Vagina (tissue), 2 donors: Measurements from ENCODE around the gene TPPP. TPM values are rescaled to one million over a fixed set of nuclear protein-coding genes. Genes with fewer than 3 reads are reported as not detected.

ENCODE experiments used
- DNase-seq, 2 donors: peaks; one replicate each; pipeline ENCODE4 v3.0.0-alpha.2; 2017; ENCODE audit errors: extremely low spot score in 2 of 2
- H3K27ac ChIP-seq: fragments of 200-600 bp; sonication (generic); one replicate; pipeline ENCODE4 v1.5.1; 2019
- H3K27me3 ChIP-seq: fragments of 200-600 bp; sonication (generic); one replicate; pipeline ENCODE4 v1.5.1; 2019
- H3K36me3 ChIP-seq, 2 donors: fragments of 200-600 bp; sonication (generic); one replicate each; pipeline ENCODE4 v1.5.1; 2017 to 2019
- H3K4me1 ChIP-seq: fragments of 200-600 bp; sonication (generic); one replicate; pipeline ENCODE4 v1.5.1; 2019
- H3K4me3 ChIP-seq, 2 donors: fragments of 200-600 bp; sonication (generic); 1 replicate in 1 of 2; 2 replicates in 1 of 2; pipeline ENCODE4 v1.5.1; 2016 to 2019
- H3K9me3 ChIP-seq: fragments of 200-600 bp; sonication (generic); one replicate; pipeline ENCODE4 v1.5.1; 2019
- POLR2A ChIP-seq, 2 donors: fragments of 450-650 bp; IDR thresholded peaks; one replicate each; pipeline ENCODE4 v1.6.1; 2017; ENCODE audit warnings: antibody characterized with exemption in 2 of 2, mild to moderate bottlenecking in 2 of 2, moderate library complexity in 2 of 2
- POLR2AphosphoS5 ChIP-seq, 2 donors: sonication (generic); formaldehyde crosslinking; IDR thresholded peaks; one replicate each; pipeline ENCODE4 v1.9.0; 2017; ENCODE audit warnings: antibody characterized with exemption in 2 of 2, mild to moderate bottlenecking in 2 of 2, low read depth in 1 of 2; ENCODE audit not compliant: insufficient read depth in 1 of 2
- intact Hi-C: fragments of 100-400 bp; cut with DNase I; formaldehyde crosslinking; loops from one replicate; pipeline ENCODE4 v1.15.1; 2023
- total RNA-seq: library from RNA; depleted of rRNA; stranded (reverse); fragments of >200 nt; gene quantifications from one replicate; pipeline ENCODE4 v1.2.3, GENCODE V29; 2016
- TF ChIP-seq, protein P1 (sequence below), 3 experiments: fragments of 450-650 bp in 2 of 3; fragments of 200-600 bp in 1 of 3; sonication (generic) in 1 of 3; IDR thresholded peaks; one replicate each; pipeline ENCODE4 v1.5.1; 2017 to 2019; ENCODE audit warnings: antibody characterized with exemption in 3 of 3, mild to moderate bottlenecking in 2 of 3, moderate library complexity in 2 of 3

The TPPP gene
- total RNA-seq, 1 donor from 2014 or later = 4.7 TPM

DNA sequence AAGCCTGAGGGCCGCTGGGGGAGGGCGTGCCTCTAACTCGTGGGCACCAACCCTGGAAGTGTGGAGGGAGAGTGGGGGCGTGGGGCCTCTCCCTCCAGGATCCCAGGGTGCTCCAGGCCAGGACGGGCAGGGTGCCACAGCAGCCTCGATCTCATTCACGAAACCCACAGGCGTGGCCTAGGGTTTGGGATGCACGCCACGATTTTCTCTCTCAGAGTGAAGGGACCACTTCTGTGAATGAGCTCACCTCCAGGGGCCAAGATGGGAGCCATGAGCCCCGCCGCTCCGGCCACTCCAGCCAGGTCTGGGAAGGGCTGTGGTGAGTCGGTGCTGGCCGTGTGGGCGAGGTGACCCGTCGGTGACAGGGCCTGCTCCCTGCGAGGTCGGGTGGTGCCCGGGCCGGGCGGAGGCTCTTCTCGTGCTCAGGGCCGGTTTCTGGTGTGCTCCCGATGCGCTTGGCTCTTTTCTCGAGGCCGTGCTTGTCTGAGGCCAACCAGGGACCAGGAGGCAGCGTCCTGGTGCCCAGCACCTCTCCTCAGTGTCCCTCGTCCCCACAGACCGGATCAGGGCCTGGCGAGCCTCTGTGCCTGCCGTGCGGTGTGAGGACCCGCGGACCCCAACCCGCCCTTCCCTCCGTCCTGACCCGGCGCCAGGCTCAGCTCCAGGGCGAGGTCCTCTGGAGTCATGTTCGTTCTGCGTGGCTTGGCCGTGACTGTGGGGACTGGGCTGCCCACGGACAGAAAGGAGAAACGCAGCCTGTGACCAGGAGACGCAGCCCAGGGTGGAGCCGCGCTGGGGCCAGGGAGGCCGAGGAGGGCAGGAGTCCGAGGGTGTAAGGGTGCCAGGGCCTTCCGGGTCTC lies 31.0 kb downstream of the TPPP start:
- Histone ChIP-seq H3K27ac (no peak overlapping the region), H3K9me3 (no peaks in the 10 kb centered on the region), H3K36me3 (peaks cover 0 to 15% of the 10 kb centered on the region in 2 donors), H3K27me3 (no peaks in the 10 kb centered on the region), H3K4me1 (no peaks in the 10 kb centered on the region), H3K4me3 (no peak overlapping the region)
- intact Hi-C loops = no loop called here
- TF ChIP-seq POLR2AphosphoS5 (IDR thresholded peaks at IDR 0.05; ENCODE audit: insufficient read depth in 1 of 2, low read depth in 1 of 2) (no peak), POLR2A (IDR thresholded peaks at IDR 0.05) (no peak)
- TF ChIP-seq, protein P1, sequence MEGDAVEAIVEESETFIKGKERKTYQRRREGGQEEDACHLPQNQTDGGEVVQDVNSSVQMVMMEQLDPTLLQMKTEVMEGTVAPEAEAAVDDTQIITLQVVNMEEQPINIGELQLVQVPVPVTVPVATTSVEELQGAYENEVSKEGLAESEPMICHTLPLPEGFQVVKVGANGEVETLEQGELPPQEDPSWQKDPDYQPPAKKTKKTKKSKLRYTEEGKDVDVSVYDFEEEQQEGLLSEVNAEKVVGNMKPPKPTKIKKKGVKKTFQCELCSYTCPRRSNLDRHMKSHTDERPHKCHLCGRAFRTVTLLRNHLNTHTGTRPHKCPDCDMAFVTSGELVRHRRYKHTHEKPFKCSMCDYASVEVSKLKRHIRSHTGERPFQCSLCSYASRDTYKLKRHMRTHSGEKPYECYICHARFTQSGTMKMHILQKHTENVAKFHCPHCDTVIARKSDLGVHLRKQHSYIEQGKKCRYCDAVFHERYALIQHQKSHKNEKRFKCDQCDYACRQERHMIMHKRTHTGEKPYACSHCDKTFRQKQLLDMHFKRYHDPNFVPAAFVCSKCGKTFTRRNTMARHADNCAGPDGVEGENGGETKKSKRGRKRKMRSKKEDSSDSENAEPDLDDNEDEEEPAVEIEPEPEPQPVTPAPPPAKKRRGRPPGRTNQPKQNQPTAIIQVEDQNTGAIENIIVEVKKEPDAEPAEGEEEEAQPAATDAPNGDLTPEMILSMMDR (IDR thresholded peaks at IDR 0.05) = no peak
- DNase-seq = no peak

DNA sequence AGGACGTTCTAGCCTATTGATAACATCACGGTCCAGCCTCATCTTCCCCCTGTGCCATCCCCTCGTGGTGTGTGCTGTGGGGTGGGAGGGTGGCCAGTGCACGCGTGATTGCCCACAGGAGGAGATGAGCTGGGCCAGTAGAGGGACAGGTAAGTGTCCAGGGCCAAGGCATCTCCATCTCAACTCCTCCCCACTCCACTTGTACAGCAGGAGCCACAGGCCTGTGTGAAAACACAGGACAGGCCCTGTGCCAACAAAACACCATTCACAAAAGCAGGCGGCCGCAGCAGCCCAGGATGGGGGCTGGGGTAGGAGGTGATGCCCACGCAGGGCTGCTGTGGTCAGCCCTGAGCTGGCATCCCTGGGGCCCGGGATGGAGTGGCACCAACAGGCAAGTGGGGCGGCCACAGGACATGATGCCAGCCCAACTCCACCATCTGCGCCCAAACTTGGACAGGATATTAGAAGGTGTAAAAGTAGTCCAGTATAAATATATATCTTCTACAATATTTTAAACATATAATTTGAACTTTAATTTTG lies 32.6 kb downstream of the TPPP start:
- no peak for DNase-seq
- H3K36me3 ChIP-seq = peaks cover 0 to 10% of the 10 kb centered on the region in 2 donors
- H3K27ac ChIP-seq = no peak overlapping the region
- no peaks in the 10 kb centered on the region for H3K4me1 ChIP-seq
- intact Hi-C loops = no loop called here
- H3K9me3 ChIP-seq = no peaks in the 10 kb centered on the region
- TF ChIP-seq, protein P1 (IDR thresholded peaks at IDR 0.05) = no peak
- TF ChIP-seq POLR2AphosphoS5 (IDR thresholded peaks at IDR 0.05; ENCODE audit: insufficient read depth in 1 of 2, low read depth in 1 of 2) (no peak), POLR2A (IDR thresholded peaks at IDR 0.05) (no peak)
- H3K27me3 ChIP-seq = no peaks in the 10 kb centered on the region
- H3K4me3 ChIP-seq = no peak overlapping the region

DNA sequence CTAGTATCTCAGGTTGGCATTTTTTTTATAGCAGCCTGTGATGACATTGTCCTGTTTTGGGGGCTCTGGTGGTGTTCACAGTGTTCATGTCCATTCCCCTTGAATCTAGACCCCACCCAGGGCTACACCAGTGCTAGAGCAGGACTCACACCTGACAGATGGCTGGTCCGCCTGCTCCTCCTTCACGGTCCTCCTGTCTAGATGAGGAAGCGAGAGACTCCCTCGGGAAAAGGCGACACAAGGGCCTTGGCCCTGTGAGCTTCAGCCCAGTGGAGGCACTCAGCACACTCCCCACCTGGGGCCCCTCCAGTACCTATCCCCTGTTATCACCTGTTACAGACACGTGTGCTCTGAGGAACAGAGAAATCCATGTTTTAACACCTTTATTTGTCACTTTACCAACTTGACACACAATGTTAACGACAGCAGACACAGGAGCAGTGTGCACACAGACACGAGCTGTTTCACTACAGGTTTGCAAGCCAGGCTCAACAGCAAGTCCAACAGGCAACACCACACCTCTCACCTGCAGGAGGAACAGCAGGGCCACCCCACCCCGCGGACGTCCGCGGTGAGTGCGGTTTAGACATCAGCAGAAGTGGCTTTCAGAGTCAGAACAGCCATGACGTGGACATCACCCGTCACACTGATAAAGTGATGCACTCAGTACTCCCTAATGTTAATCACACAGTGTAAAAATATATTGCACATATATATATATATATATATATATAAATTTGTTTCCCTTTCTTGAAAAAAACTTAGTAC lies 33.5 kb downstream of the TPPP start:
- H3K4me3 ChIP-seq = no peak overlapping the region
- intact Hi-C loops = no loop called here
- DNase-seq = no peak
- H3K4me1 ChIP-seq = no peaks in the 10 kb centered on the region
- H3K36me3 ChIP-seq = peaks cover 0 to 10% of the 10 kb centered on the region in 2 donors
- TF ChIP-seq POLR2A (IDR thresholded peaks at IDR 0.05) (no peak), POLR2AphosphoS5 (IDR thresholded peaks at IDR 0.05; ENCODE audit: insufficient read depth in 1 of 2, low read depth in 1 of 2) (no peak)
- TF ChIP-seq, protein P1 (IDR thresholded peaks at IDR 0.05) = no peak
- no peaks in the 10 kb centered on the region for H3K27me3 ChIP-seq
- H3K9me3 ChIP-seq = no peaks in the 10 kb centered on the region
- no peak overlapping the region for H3K27ac ChIP-seq

DNA sequence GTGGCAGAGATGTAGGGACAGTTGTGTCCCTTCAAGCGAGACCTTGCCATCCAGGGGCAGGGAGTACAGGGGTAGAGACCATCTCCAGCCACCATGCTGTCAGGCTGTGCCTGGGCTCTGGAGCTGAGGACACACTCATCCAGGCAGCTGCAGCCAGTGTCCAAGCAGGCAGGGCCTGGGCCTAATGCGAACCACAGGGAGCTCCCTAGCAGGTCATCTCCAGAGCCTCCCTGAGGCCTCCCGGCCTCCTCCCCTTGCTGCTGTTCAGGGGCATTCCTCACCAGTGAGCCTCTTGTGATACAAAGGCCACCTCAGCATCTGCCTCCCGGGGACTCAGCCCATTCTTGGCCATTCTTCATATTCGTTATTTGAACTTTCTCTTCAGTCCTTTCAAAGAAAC lies 35.0 kb downstream of the TPPP start:
- Histone ChIP-seq H3K4me1 (no peaks in the 10 kb centered on the region), H3K4me3 (no peak overlapping the region), H3K27me3 (no peaks in the 10 kb centered on the region), H3K9me3 (no peaks in the 10 kb centered on the region), H3K27ac (no peak overlapping the region), H3K36me3 (peaks cover 0 to 10% of the 10 kb centered on the region in 2 donors)
- TF ChIP-seq, protein P1 (IDR thresholded peaks at IDR 0.05) = no peak
- TF ChIP-seq POLR2AphosphoS5 (IDR thresholded peaks at IDR 0.05; ENCODE audit: insufficient read depth in 1 of 2, low read depth in 1 of 2) (no peak), POLR2A (IDR thresholded peaks at IDR 0.05) (no peak)
- no peak for DNase-seq
- intact Hi-C loops = no loop called here
